Stomach (tissue), 4 donors: ENCODE results near the gene ERICH3.

ENCODE experiments used
- POLR2A ChIP-seq, 4 donors: fragments of 450-650 bp; IDR thresholded peaks; one replicate each; pipeline ENCODE4 v1.6.1; 2016; ENCODE audit warnings: antibody characterized with exemption in 4 of 4, control low read depth in 2 of 4, mild to moderate bottlenecking in 1 of 4, moderate library complexity in 1 of 4
- POLR2AphosphoS5 ChIP-seq, 3 donors: sonication (generic); formaldehyde crosslinking; IDR thresholded peaks; one replicate each; pipeline ENCODE4 v1.6.1; 2016; ENCODE audit warnings: antibody characterized with exemption in 3 of 3
- TF ChIP-seq, protein P1 (sequence below), 7 experiments: fragments of 450-650 bp in 4 of 7; fragments of 200-600 bp in 3 of 7; sonication (generic) in 3 of 7; IDR thresholded peaks; one replicate each; pipeline ENCODE4 v1.5.1; 2016 to 2019; ENCODE audit warnings: antibody characterized with exemption in 7 of 7, control low read depth in 2 of 7, mild to moderate bottlenecking in 1 of 7

DNA sequence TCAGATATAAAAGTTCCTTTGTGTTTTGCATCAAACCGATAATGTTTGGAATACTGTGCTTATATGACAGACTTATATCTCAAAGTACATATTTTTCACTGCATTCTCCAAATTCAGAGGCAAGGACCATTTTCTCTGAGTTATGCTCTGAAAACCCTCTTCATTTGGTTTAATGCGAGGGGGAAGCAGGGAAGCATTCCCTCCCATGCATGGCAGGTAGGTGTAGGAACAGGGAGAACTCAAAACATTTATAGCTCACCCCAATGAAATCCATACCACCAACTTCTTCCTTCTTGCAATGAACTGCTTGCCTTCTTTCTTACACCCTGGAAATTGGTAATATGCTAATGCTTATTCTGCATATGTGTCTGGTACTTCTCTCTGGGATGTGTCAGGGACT lies 10.7 kb upstream of the ERICH3 start:
- TF ChIP-seq, protein P1, sequence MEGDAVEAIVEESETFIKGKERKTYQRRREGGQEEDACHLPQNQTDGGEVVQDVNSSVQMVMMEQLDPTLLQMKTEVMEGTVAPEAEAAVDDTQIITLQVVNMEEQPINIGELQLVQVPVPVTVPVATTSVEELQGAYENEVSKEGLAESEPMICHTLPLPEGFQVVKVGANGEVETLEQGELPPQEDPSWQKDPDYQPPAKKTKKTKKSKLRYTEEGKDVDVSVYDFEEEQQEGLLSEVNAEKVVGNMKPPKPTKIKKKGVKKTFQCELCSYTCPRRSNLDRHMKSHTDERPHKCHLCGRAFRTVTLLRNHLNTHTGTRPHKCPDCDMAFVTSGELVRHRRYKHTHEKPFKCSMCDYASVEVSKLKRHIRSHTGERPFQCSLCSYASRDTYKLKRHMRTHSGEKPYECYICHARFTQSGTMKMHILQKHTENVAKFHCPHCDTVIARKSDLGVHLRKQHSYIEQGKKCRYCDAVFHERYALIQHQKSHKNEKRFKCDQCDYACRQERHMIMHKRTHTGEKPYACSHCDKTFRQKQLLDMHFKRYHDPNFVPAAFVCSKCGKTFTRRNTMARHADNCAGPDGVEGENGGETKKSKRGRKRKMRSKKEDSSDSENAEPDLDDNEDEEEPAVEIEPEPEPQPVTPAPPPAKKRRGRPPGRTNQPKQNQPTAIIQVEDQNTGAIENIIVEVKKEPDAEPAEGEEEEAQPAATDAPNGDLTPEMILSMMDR (IDR thresholded peaks at IDR 0.05): no peak
- no peak for TF ChIP-seq POLR2A (IDR thresholded peaks at IDR 0.05)
- TF ChIP-seq POLR2AphosphoS5 (IDR thresholded peaks at IDR 0.05): no peak
